ENCODE data around the gene CYP24A1.

- no peak for TF ChIP-seq CTCF (IDR thresholded peaks at IDR 0.05)
- TF ChIP-seq EZH2 (IDR thresholded peaks at IDR 0.05; ENCODE audit: borderline replicate concordance, insufficient read depth, low read depth, low read length, poor library complexity, severe bottlenecking), result no peak
Measured at GRCh38 chr20:54172856-54173652, 732 bp downstream of the CYP24A1 start.

All from B cell (primary cell).